Coronary artery (tissue), 2 donors: ENCODE measurements around the gene ATP5PB.

Source experiments
- DNase-seq: peaks from one replicate; pipeline ENCODE4 v3.0.0-alpha.2; 2017; ENCODE audit warnings: low spot score
- H3K27ac ChIP-seq, 2 donors: fragments of 200-600 bp; sonication (generic); one replicate each; pipeline ENCODE4 v1.5.1; 2016 to 2019
- H3K4me3 ChIP-seq: fragments of 200-600 bp; sonication (generic); 2 replicates; pipeline ENCODE4 v1.5.1; 2016; ENCODE audit warnings: mild to moderate bottlenecking, moderate library complexity
- TF ChIP-seq, protein P1 (sequence below): fragments of 200-600 bp; sonication (generic); IDR thresholded peaks from one replicate; pipeline ENCODE4 v1.5.1; 2019; ENCODE audit warnings: antibody characterized with exemption

The ATP5PB gene

GRCh38 chr1:111454859-111455641 lies 5.8 kb downstream of the ATP5PB start:
- TF ChIP-seq, protein P1, sequence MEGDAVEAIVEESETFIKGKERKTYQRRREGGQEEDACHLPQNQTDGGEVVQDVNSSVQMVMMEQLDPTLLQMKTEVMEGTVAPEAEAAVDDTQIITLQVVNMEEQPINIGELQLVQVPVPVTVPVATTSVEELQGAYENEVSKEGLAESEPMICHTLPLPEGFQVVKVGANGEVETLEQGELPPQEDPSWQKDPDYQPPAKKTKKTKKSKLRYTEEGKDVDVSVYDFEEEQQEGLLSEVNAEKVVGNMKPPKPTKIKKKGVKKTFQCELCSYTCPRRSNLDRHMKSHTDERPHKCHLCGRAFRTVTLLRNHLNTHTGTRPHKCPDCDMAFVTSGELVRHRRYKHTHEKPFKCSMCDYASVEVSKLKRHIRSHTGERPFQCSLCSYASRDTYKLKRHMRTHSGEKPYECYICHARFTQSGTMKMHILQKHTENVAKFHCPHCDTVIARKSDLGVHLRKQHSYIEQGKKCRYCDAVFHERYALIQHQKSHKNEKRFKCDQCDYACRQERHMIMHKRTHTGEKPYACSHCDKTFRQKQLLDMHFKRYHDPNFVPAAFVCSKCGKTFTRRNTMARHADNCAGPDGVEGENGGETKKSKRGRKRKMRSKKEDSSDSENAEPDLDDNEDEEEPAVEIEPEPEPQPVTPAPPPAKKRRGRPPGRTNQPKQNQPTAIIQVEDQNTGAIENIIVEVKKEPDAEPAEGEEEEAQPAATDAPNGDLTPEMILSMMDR = no peak
- Histone ChIP-seq H3K4me3 (no peak overlapping the region), H3K27ac (no peak overlapping the region)
- no peak for DNase-seq

- DNase-seq = no peak
- TF ChIP-seq, protein P1 = no peak
- Histone ChIP-seq H3K27ac (no peak overlapping the region), H3K4me3 (no peak overlapping the region)
Observed at GRCh38 chr1:111455642-111456031, 6.4 kb downstream of the ATP5PB start.

DNA sequence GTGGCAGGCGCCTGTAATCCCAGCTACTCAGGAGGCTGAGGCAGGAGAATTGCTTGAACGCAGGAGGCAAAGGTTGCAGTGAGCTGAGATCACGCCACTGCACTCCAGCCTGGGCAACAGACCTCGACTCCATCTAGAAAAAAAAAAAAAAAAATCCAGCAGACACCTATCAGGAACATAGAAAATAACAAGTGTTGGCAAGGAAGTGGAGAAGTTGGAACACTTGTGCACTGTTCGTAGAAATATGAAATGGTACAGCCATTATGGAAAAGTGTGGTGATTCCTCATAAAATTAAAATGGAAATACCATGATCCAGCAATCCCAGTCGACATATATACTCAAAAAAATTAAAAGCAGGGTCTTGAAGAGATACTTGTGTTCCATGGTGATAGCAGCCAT lies 12.5 kb downstream of the ATP5PB start:
- Histone ChIP-seq H3K4me3 (no peak overlapping the region), H3K27ac (no peak overlapping the region)
- no peak for DNase-seq
- TF ChIP-seq, protein P1 = no peak

- TF ChIP-seq, protein P1 = no peak
- Histone ChIP-seq H3K27ac (no peak overlapping the region), H3K4me3 (no peak overlapping the region)
- DNase-seq = no peak
Observed at GRCh38 chr1:111462370-111463028, 13.2 kb downstream of the ATP5PB start.

DNA sequence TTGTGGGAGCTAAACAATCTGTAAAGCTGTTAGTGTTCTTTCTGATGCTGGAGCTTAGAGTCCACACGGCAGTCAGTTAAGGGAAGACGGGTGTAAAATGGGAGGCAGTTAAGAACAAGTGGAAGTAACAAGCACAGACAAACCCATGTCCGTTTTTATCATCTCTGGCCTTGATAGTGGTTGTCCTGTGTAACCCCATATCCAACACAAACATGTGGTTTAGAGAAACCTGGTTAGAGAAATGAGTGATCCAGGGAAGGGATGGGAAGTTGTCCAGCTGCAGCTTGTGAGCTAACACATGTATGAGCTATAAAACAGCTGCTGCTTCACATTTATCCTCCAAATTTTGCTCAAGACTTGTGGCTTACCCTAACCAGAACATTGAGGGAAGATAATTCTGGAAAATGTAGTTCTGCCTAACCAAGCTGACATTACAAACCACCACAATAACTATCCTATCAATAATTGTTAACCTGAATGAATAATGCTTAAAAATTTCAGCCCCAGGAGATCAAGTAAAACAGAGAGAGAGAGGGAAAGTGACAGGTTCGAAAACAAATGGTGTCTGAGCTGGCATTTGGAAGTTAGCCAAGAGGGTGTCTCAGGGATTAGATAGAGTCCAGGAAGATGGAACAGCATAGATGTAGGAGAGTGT lies 13.9 kb downstream of the ATP5PB start:
- no peak overlapping the region for H3K4me3 ChIP-seq
- TF ChIP-seq, protein P1 = no peak
- no peak overlapping the region for H3K27ac ChIP-seq
- DNase-seq = no peak

- no peak overlapping the region for H3K27ac ChIP-seq
- no peak overlapping the region for H3K4me3 ChIP-seq
- DNase-seq = no peak
- TF ChIP-seq, protein P1 = no peak
Observed at GRCh38 chr1:111465754-111466153, 16.5 kb downstream of the ATP5PB start.
